ENCODE measurements around the gene G6PC1. TPM values are rescaled to one million over a fixed set of nuclear protein-coding genes. Genes with fewer than 3 reads are reported as not detected.
"Not testable (repeated sequence)": the region's sequence is repeated elsewhere in the genome, so short reads cannot be mapped to it uniquely, and the experiment has no call there.

The G6PC1 gene
- total RNA-seq, 4 donors from 2014 or later = not detected

GRCh38 chr17:42882166-42882565 is 18.4 kb upstream of the G6PC1 start:
- Histone ChIP-seq H3K4me1 (no peaks in the 10 kb centered on the region), H3K27ac (no peak overlapping the region), H3K27me3 (no peaks in the 10 kb centered on the region), H3K4me3 (no peak overlapping the region), H3K9me3 (no peaks in the 10 kb centered on the region), H3K36me3 (peaks cover 0 to 4% of the 10 kb centered on the region in 2 donors)
- WGBS, 2 donors (ENCODE audit: low coverage in 1 of 2) = 93 to 100% methylated on average over 1 to 3 of the region's 8 CpGs
- TF ChIP-seq EP300 (IDR thresholded peaks at IDR 0.05) (no peak), POLR2AphosphoS5 (IDR thresholded peaks at IDR 0.05) (no peak), POLR2A (IDR thresholded peaks at IDR 0.05) (no peak), CTCF (IDR thresholded peaks at IDR 0.05) (no peak)
- no peak for ATAC-seq

- TF ChIP-seq POLR2AphosphoS5 (IDR thresholded peaks at IDR 0.05) (no peak), EP300 (IDR thresholded peaks at IDR 0.05) (no peak), CTCF (IDR thresholded peaks at IDR 0.05) (no peak), POLR2A (IDR thresholded peaks at IDR 0.05) (no peak)
Measured at GRCh38 chr17:42883802-42884558, 16.6 kb upstream of the G6PC1 start.

GRCh38 chr17:42885806-42886205 is 14.8 kb upstream of the G6PC1 start:
- not testable (repeated sequence) for H3K4me3 ChIP-seq, H3K9me3 ChIP-seq
- whole genome bisulfite sequencing, 2 donors (ENCODE audit: low coverage in 1 of 2) = 93 to 94% methylated on average over 3 of the region's 3 CpGs

More at GRCh38 chr17:42883802-42884558, 16.6 kb upstream of the G6PC1 start:
- Histone ChIP-seq H3K36me3 (no peaks in the 10 kb centered on the region), H3K27me3 (no peaks in the 10 kb centered on the region), H3K4me1 (no peaks in the 10 kb centered on the region), H3K4me3 (no peak overlapping the region), H3K9me3 (no peaks in the 10 kb centered on the region), H3K27ac (no peak overlapping the region)
- no peak for ATAC-seq
- 84 to 100% methylated on average over 2 to 6 of the region's 7 CpGs for WGBS, 2 donors (ENCODE audit: low coverage in 1 of 2)

GRCh38 chr17:42886283-42887176 is 14.1 kb upstream of the G6PC1 start:
- TF ChIP-seq POLR2A (IDR thresholded peaks at IDR 0.05) (no peak), CTCF (IDR thresholded peaks at IDR 0.05) (no peak), EP300 (IDR thresholded peaks at IDR 0.05) (no peak), POLR2AphosphoS5 (IDR thresholded peaks at IDR 0.05) (no peak)

More at GRCh38 chr17:42885806-42886205, 14.8 kb upstream of the G6PC1 start:
- ATAC-seq, H3K27ac ChIP-seq, H3K36me3 ChIP-seq, H3K27me3 ChIP-seq, H3K4me1 ChIP-seq: not testable (repeated sequence)

GRCh38 chr17:42889809-42890208 is 10.8 kb upstream of the G6PC1 start:
- Histone ChIP-seq H3K4me3 (no peak overlapping the region), H3K4me1 (peaks cover 0 to 42% (median 23%) of the 10 kb centered on the region in 3 donors), H3K27me3 (no peaks in the 10 kb centered on the region), H3K9me3 (no peaks in the 10 kb centered on the region), H3K36me3 (no peaks in the 10 kb centered on the region), H3K27ac (no peak overlapping the region)
- WGBS, 2 donors (ENCODE audit: low coverage in 1 of 2) = 20 to 100% methylated on average over 1 of the region's 7 CpGs
- no peak for ATAC-seq
- no peak for TF ChIP-seq POLR2AphosphoS5 (IDR thresholded peaks at IDR 0.05)
- no peak for TF ChIP-seq CTCF (IDR thresholded peaks at IDR 0.05)
- TF ChIP-seq EP300 (IDR thresholded peaks at IDR 0.05) = no peak
- TF ChIP-seq POLR2A (IDR thresholded peaks at IDR 0.05) = no peak

More at GRCh38 chr17:42886283-42887176, 14.1 kb upstream of the G6PC1 start:
- Histone ChIP-seq H3K27ac (no peak overlapping the region), H3K4me3 (no peak overlapping the region), H3K4me1 (peaks cover 0 to 9% (median 6%) of the 10 kb centered on the region in 3 donors), H3K36me3 (no peaks in the 10 kb centered on the region), H3K27me3 (no peaks in the 10 kb centered on the region), H3K9me3 (no peaks in the 10 kb centered on the region)
- no peak for ATAC-seq
- WGBS, 2 donors (ENCODE audit: low coverage in 1 of 2) = 45 to 57% methylated on average over 7 to 10 of the region's 15 CpGs

Measured in gastroesophageal sphincter (tissue), 4 donors.